Measurements from ENCODE around the gene ELP5. TPM values are rescaled to one million over a fixed set of nuclear protein-coding genes. Genes with fewer than 3 reads are reported as not detected.

ELP5 gene
- polyA plus RNA-seq, 3 donors, result 36.1 to 49.5 (median 44.1) TPM

DNA sequence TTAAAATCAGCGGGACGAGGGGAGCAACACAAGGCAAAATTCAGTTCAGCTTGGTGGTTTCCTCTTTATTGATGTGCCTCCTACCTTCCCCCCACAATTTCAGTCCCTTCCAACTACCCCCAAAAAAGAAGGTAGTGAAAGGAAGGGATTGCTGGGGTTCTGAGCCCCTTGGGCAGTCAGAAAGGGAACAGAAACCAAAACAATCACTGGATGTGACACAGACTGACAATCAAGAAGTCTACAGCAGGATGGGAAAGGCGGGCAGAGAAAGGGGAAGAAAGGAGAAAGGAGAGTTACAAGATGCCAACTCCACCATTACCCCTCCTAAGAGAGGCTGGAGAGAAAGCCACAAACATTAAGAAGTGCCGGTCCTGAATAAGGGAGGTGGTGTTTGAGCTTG, 11.6 kb upstream of the ELP5 start:
- no peaks in the 10 kb centered on the region for H3K27me3 ChIP-seq (ENCODE audit: control insufficient read depth in 2 of 2, insufficient read depth in 2 of 2, low read length in 2 of 2)
- TF ChIP-seq CTCF (IDR thresholded peaks at IDR 0.05), result no peak
- no peak overlapping the region for H2AFZ ChIP-seq (ENCODE audit: insufficient read depth, low read depth, low read length, poor library complexity, severe bottlenecking)
- H4K20me1 ChIP-seq (ENCODE audit: insufficient read depth, low read length), result peaks cover 34% of the 10 kb centered on the region
- intact Hi-C loops (cut with micrococcal nuclease), result no loop called here
- Mint-ChIP-seq H3K27ac (peak overlapping the region; percentile 99 to 100 (median 100)), H3K36me3 (peaks cover 37 to 59% of the 10 kb centered on the region in 2 donors), H3K9me3 (peaks cover 0 to 4% (median 0%) of the 10 kb centered on the region in 7 donors), H3K27me3 (ENCODE audit: low read depth in 3 of 3) (peaks cover 0 to 3% (median 0%) of the 10 kb centered on the region in 3 donors), H3K4me3 (peak overlapping the region; percentile 98 to 99), H3K4me1 (peaks cover 47% of the 10 kb centered on the region)
- peak overlapping the region; percentile 100 for H3K9ac ChIP-seq (ENCODE audit: insufficient read depth, low read length, poor library complexity, severe bottlenecking)
- H3K4me3 ChIP-seq (replicated peaks in 1 of 3; ENCODE audit: low read depth in 2 of 3, low read length in 3 of 3), result peak overlapping the region; percentile 95 to 100 (median 98)
- DNase-seq, result peak; percentile 71 to 86 (median 84)
- H3K4me1 ChIP-seq (ENCODE audit: control insufficient read depth in 1 of 2, insufficient read depth in 2 of 2, low read length in 2 of 2), result peaks cover 45 to 54% of the 10 kb centered on the region in 2 donors
- no peaks in the 10 kb centered on the region for H3K9me3 ChIP-seq (replicated peaks in 1 of 2; ENCODE audit: control insufficient read depth in 1 of 2, insufficient read depth in 1 of 2, low read length in 2 of 2)
- peaks cover 32 to 34% of the 10 kb centered on the region in 2 donors for H3K36me3 ChIP-seq (replicated peaks in 1 of 2; ENCODE audit: control insufficient read depth in 1 of 2, insufficient read depth in 2 of 2, low read length in 2 of 2)
- H3K27ac ChIP-seq (ENCODE audit: low read depth in 1 of 2, low read length in 2 of 2), result peak overlapping the region; percentile 99 to 100
- peaks cover 68% of the 10 kb centered on the region for H3K79me2 ChIP-seq (ENCODE audit: insufficient read depth, low read length)
- H3K4me2 ChIP-seq (replicated peaks; ENCODE audit: extremely low read depth, low read length, poor library complexity, severe bottlenecking), result peak overlapping the region; percentile 100
- WGBS (ENCODE audit: insufficient coverage), result no CpG with 5 or more reads among the region's 4 CpGs

- no peak for TF ChIP-seq CTCF (IDR thresholded peaks at IDR 0.05)
- peaks cover 39% of the 10 kb centered on the region for H3K4me1 Mint-ChIP-seq
- WGBS (ENCODE audit: insufficient coverage), result 20% methylated on average over 1 of the region's 9 CpGs
- DNase-seq, result peak in 1 of 3 donors; percentile 18
- H3K27me3 Mint-ChIP-seq (ENCODE audit: low read depth in 3 of 3), result peaks cover 0 to 3% (median 0%) of the 10 kb centered on the region in 3 donors
- H3K4me3 Mint-ChIP-seq, result peak overlapping the region; percentile 98 to 99
- H3K27ac Mint-ChIP-seq, result peak overlapping the region; percentile 99 to 100 (median 100)
- Histone ChIP-seq H3K4me3 (replicated peaks in 1 of 3; ENCODE audit: low read depth in 2 of 3, low read length in 3 of 3) (peak overlapping the region; percentile 95 to 100 (median 98)), H3K79me2 (ENCODE audit: insufficient read depth, low read length) (peaks cover 69% of the 10 kb centered on the region), H3K36me3 (replicated peaks in 1 of 2; ENCODE audit: control insufficient read depth in 1 of 2, insufficient read depth in 2 of 2, low read length in 2 of 2) (peaks cover 31 to 34% of the 10 kb centered on the region in 2 donors), H3K4me2 (replicated peaks; ENCODE audit: extremely low read depth, low read length, poor library complexity, severe bottlenecking) (peak overlapping the region; percentile 100), H4K20me1 (ENCODE audit: insufficient read depth, low read length) (peaks cover 25% of the 10 kb centered on the region), H3K4me1 (ENCODE audit: control insufficient read depth in 1 of 2, insufficient read depth in 2 of 2, low read length in 2 of 2) (peaks cover 37 to 46% of the 10 kb centered on the region in 2 donors), H2AFZ (ENCODE audit: insufficient read depth, low read depth, low read length, poor library complexity, severe bottlenecking) (no peak overlapping the region), H3K9me3 (replicated peaks in 1 of 2; ENCODE audit: control insufficient read depth in 1 of 2, insufficient read depth in 1 of 2, low read length in 2 of 2) (no peaks in the 10 kb centered on the region), H3K9ac (ENCODE audit: insufficient read depth, low read length, poor library complexity, severe bottlenecking) (peak overlapping the region; percentile 100), H3K27ac (ENCODE audit: low read depth in 1 of 2, low read length in 2 of 2) (peak overlapping the region; percentile 99 to 100), H3K27me3 (ENCODE audit: control insufficient read depth in 2 of 2, insufficient read depth in 2 of 2, low read length in 2 of 2) (no peaks in the 10 kb centered on the region)
- peaks cover 0 to 4% (median 0%) of the 10 kb centered on the region in 7 donors for H3K9me3 Mint-ChIP-seq
- intact Hi-C loops (cut with micrococcal nuclease), result no loop called here
- H3K36me3 Mint-ChIP-seq, result peaks cover 35 to 59% of the 10 kb centered on the region in 2 donors
Observed at GRCh38 chr17:7241090-7241733, 10.8 kb upstream of the ELP5 start.
